H1 (cell line): ENCODE data around the gene DIP2C. TPM values are rescaled to one million over a fixed set of nuclear protein-coding genes. Genes with fewer than 3 reads are reported as not detected.

Source experiments
- CTCF ChIA-PET: fragments of 300-600 bp; sonication (Branson Sonifier 250); formaldehyde crosslinking; loops from one replicate; lab custom pipeline; 2021; ENCODE audit not compliant: partially characterized antibody; lab: Charles Lee
- POLR2A ChIA-PET: fragments of 300-600 bp; sonication (Branson Sonifier 250); formaldehyde crosslinking; loops from one replicate; lab custom pipeline; 2021; ENCODE audit warnings: inconsistent platforms; ENCODE audit not compliant: partially characterized antibody; lab: Charles Lee
- DNase-seq, 2 experiments: peaks; one replicate each; pipeline versions ENCODE4 v3.0.0 to v3.0.0-alpha.2; 2010 to 2022; ENCODE audit warnings: low spot score in 2 of 2, low read depth in 1 of 2, mixed read lengths in 1 of 2
- FAIRE-seq: peaks from 2 replicates; lab custom pipeline; 2011; peaks lifted over from hg19 to GRCh38; lab: Jason Lieb, UNC
- H2AFZ ChIP-seq: 2 replicates; pipeline ENCODE4 v1.8.1; 2012; ENCODE audit warnings: low read length, inconsistent platforms
- H2AK5ac ChIP-seq: 2 replicates; pipeline ENCODE4 v1.6.1; 2013; ENCODE audit warnings: low read depth, low read length
- H2BK120ac ChIP-seq: replicated peaks from 2 replicates; pipeline ENCODE3; 2013; ENCODE audit warnings: low read depth, low read length, inconsistent platforms
- H2BK12ac ChIP-seq: 2 replicates; pipeline ENCODE4 v1.6.1; 2013; ENCODE audit warnings: low read depth, low read length
- H2BK15ac ChIP-seq: 2 replicates; pipeline ENCODE4 v1.6.1; 2013; ENCODE audit warnings: low read length
- H2BK20ac ChIP-seq: 2 replicates; pipeline ENCODE4 v1.6.1; 2013; ENCODE audit warnings: low read length
- H2BK5ac ChIP-seq: 2 replicates; pipeline ENCODE4 v1.6.1; 2013; ENCODE audit warnings: low read depth, low read length
- H3K14ac ChIP-seq: 2 replicates; pipeline ENCODE4 v1.6.1; 2013; ENCODE audit warnings: inconsistent platforms; ENCODE audit not compliant: insufficient read length
- H3K18ac ChIP-seq: 2 replicates; pipeline ENCODE4 v1.6.1; 2013; ENCODE audit warnings: low read length; ENCODE audit errors: extremely low read depth
- H3K23ac ChIP-seq: 2 replicates; pipeline ENCODE4 v1.6.1; 2013; ENCODE audit warnings: inconsistent platforms; ENCODE audit not compliant: insufficient read length
- H3K23me2 ChIP-seq: 2 replicates; pipeline ENCODE4 v1.6.1; 2013; ENCODE audit warnings: low read depth, low read length
- H3K27ac ChIP-seq: 2 replicates; pipeline ENCODE4 v1.6.1; 2011; ENCODE audit warnings: low read depth, low read length, inconsistent platforms
- H3K27me3 ChIP-seq, 4 experiments: replicated peaks in 1 of 4; 1 replicate in 1 of 4; 2 replicates in 3 of 4; pipeline versions ENCODE4 v1.6.1 to v1.8.1; 2011 to 2013; ENCODE audit warnings: low read length in 3 of 4, mild to moderate bottlenecking in 3 of 4, inconsistent platforms in 2 of 4, mixed read lengths in 2 of 4, moderate library complexity in 1 of 4; ENCODE audit not compliant: control insufficient read depth in 3 of 4, insufficient read depth in 3 of 4; ENCODE audit errors: extremely low read depth in 1 of 4
- H3K36me3 ChIP-seq, 4 experiments: 2 replicates each; pipeline versions ENCODE4 v1.6.1 to v1.8.1; 2011 to 2013; ENCODE audit warnings: mild to moderate bottlenecking in 4 of 4, low read length in 3 of 4, moderate library complexity in 2 of 4, control low read depth in 1 of 4, inconsistent platforms in 1 of 4; ENCODE audit not compliant: insufficient read depth in 4 of 4, control insufficient read depth in 2 of 4
- H3K4ac ChIP-seq: replicated peaks from 2 replicates; pipeline ENCODE3; 2013; ENCODE audit warnings: low read length, low read depth, mixed read lengths, inconsistent platforms; ENCODE audit not compliant: insufficient read length
- H3K4me1 ChIP-seq, 4 experiments: replicated peaks in 1 of 4; 1 replicate in 1 of 4; 2 replicates in 3 of 4; pipeline versions ENCODE4 v1.6.1 to v1.8.1; 2011 to 2013; ENCODE audit warnings: low read length in 3 of 4, inconsistent platforms in 2 of 4, mixed read lengths in 1 of 4; ENCODE audit not compliant: insufficient read depth in 4 of 4, control insufficient read depth in 3 of 4
- H3K4me2 ChIP-seq, 2 experiments: 2 replicates each; pipeline versions ENCODE4 v1.6.1 to v1.8.1; 2011 to 2013; ENCODE audit warnings: low read depth in 2 of 2, low read length in 2 of 2, control low read depth in 1 of 2, inconsistent platforms in 1 of 2, mild to moderate bottlenecking in 1 of 2; ENCODE audit not compliant: insufficient read depth in 1 of 2
- H3K4me3 ChIP-seq, 4 experiments: fragments of 200-600, 300-600 bp in 1 of 4; sonication (generic), shearing (Covaris generic), sonication (Bioruptor Twin) in 1 of 4; 2 replicates each; pipeline versions ENCODE4 v1.5.1 to v1.8.1; 2011 to 2016; ENCODE audit warnings: low read length in 4 of 4, low read depth in 3 of 4, control low read depth in 2 of 4, inconsistent platforms in 2 of 4, mild to moderate bottlenecking in 2 of 4, mixed read lengths in 1 of 4, moderate library complexity in 1 of 4; ENCODE audit not compliant: insufficient read depth in 2 of 4; ENCODE audit errors: extremely low read depth in 1 of 4
- H3K56ac ChIP-seq: replicated peaks from 2 replicates; pipeline ENCODE3; 2013; ENCODE audit warnings: low read depth, mild to moderate bottlenecking, mixed read lengths, low read length, inconsistent platforms; ENCODE audit not compliant: insufficient read length
- H3K79me1 ChIP-seq: 2 replicates; pipeline ENCODE4 v1.6.1; 2013; ENCODE audit warnings: low read depth, low read length, control low read depth
- H3K79me2 ChIP-seq, 2 experiments: 2 replicates each; pipeline versions ENCODE4 v1.6.1 to v1.8.1; 2012 to 2013; ENCODE audit warnings: low read length in 2 of 2, mild to moderate bottlenecking in 2 of 2, inconsistent platforms in 1 of 2; ENCODE audit not compliant: insufficient read depth in 2 of 2, control insufficient read depth in 1 of 2
- H3K9ac ChIP-seq, 4 experiments: replicated peaks in 1 of 4; 1 replicate in 1 of 4; 2 replicates in 3 of 4; pipeline versions ENCODE4 v1.6.1 to v1.8.1; 2011 to 2013; ENCODE audit warnings: low read depth in 3 of 4, low read length in 3 of 4, control low read depth in 2 of 4, mild to moderate bottlenecking in 2 of 4, moderate library complexity in 2 of 4, inconsistent platforms in 1 of 4; ENCODE audit errors: extremely low read depth in 1 of 4
- H3K9me3 ChIP-seq, 2 experiments: 2 replicates each; pipeline versions ENCODE4 v1.6.1 to v1.8.1; 2012 to 2013; ENCODE audit warnings: mild to moderate bottlenecking in 2 of 2, moderate library complexity in 2 of 2, control low read depth in 1 of 2, inconsistent platforms in 1 of 2, low read depth in 1 of 2, low read length in 1 of 2, mixed read lengths in 1 of 2; ENCODE audit not compliant: insufficient read depth in 2 of 2
- H4K20me1 ChIP-seq, 2 experiments: replicated peaks in 1 of 2; 2 replicates each; pipeline versions ENCODE3 to v1.8.1; 2011 to 2013; ENCODE audit warnings: inconsistent platforms in 2 of 2, low read length in 2 of 2, mild to moderate bottlenecking in 1 of 2; ENCODE audit not compliant: insufficient read depth in 2 of 2, control insufficient read depth in 1 of 2
- H4K5ac ChIP-seq: 2 replicates; pipeline ENCODE4 v1.6.1; 2013; ENCODE audit warnings: low read length, low read depth, mixed read lengths, inconsistent platforms; ENCODE audit not compliant: insufficient read length
- H4K8ac ChIP-seq: 2 replicates; pipeline ENCODE4 v1.8.0; 2013; ENCODE audit warnings: mild to moderate bottlenecking, moderate library complexity, low read length, inconsistent platforms; ENCODE audit not compliant: insufficient read depth; ENCODE audit errors: extremely low read depth
- H4K91ac ChIP-seq: replicated peaks from 2 replicates; pipeline ENCODE3; 2013; ENCODE audit warnings: low read length, mixed read lengths, inconsistent platforms; ENCODE audit not compliant: insufficient read length
- BACH1 ChIP-seq: IDR thresholded peaks from 2 replicates; pipeline ENCODE4 v1.6.1; 2012; ENCODE audit warnings: low read length, improper control_type of control experiment
- CBX8 ChIP-seq: fragments of 300-800, 300-1000 bp; sonication (generic); IDR thresholded peaks from 2 replicates; pipeline ENCODE4 v1.7.1; 2016; ENCODE audit warnings: low read depth, low read length, borderline replicate concordance
- CEBPB ChIP-seq: IDR thresholded peaks from 2 replicates; pipeline ENCODE4 v1.6.1; 2012; ENCODE audit warnings: low read depth, low read length
- EP300 ChIP-seq, 2 experiments: IDR thresholded peaks; 1 replicate in 1 of 2; 2 replicates in 1 of 2; pipeline ENCODE4 v1.6.1; 2011 to 2012; ENCODE audit warnings: low read depth in 2 of 2, low read length in 2 of 2, mild to moderate bottlenecking in 2 of 2, borderline replicate concordance in 1 of 2, inconsistent platforms in 1 of 2, moderate library complexity in 1 of 2
- NRF1 ChIP-seq: IDR thresholded peaks from 2 replicates; pipeline ENCODE4 v1.6.1; 2011; ENCODE audit warnings: mild to moderate bottlenecking, low read depth, low read length, improper control_type of control experiment
- POU5F1 ChIP-seq: IDR thresholded peaks from 2 replicates; pipeline ENCODE4 v1.6.1; 2011; ENCODE audit warnings: low read depth, mild to moderate bottlenecking, low read length, moderate library complexity
- SIRT6 ChIP-seq: IDR thresholded peaks from one replicate; pipeline ENCODE4 v1.7.1; 2012; ENCODE audit warnings: low read length, inconsistent platforms
- SRF ChIP-seq: IDR thresholded peaks from 2 replicates; pipeline ENCODE4 v1.6.1; 2011; ENCODE audit warnings: mild to moderate bottlenecking, low read depth, low read length, moderate library complexity
- TCF12 ChIP-seq: IDR thresholded peaks from 2 replicates; pipeline ENCODE4 v1.6.1; 2011; ENCODE audit warnings: low read depth, mild to moderate bottlenecking, low read length
- WGBS, 2 experiments: shearing (Covaris generic) in 1 of 2; methylation state at CpG; one replicate each; pipeline versions ENCODE4 v1.1.6 to v1.1.7; 2013 to 2015; ENCODE audit warnings: low lambda C conversion rate in 2 of 2, mixed read lengths in 2 of 2, inconsistent platforms in 1 of 2, low coverage in 1 of 2, missing lambda C conversion rate in 1 of 2; ENCODE audit not compliant: insufficient replicate concordance in 2 of 2, insufficient coverage in 1 of 2, insufficient read length in 1 of 2; ENCODE audit errors: extremely low coverage in 1 of 2, missing lambda C conversion rate in 1 of 2; 5-methylcytosine and 5-hydroxymethylcytosine counted together
- polyA plus RNA-seq, 7 experiments: library from polyadenylated mRNA; depleted of rRNA in 3 of 7; stranded (reverse) in 5 of 7; unstranded in 2 of 7; fragments of >200 nt in 5 of 7; fragments of 200-250 nt in 2 of 7; gene quantifications; 1 replicate in 5 of 7; 2 replicates in 1 of 7; 4 replicates in 1 of 7; pipeline versions ENCODE4 v1.2.1 to v1.2.3, GENCODE V29; 2011 to 2013; ENCODE audit warnings: missing spikeins in 2 of 7, mixed read lengths in 2 of 7
- total RNA-seq: library from RNA; stranded (reverse); fragmentation: NEBNext Ultra II Directional; extraction: Animal tissue kit (Norgen Biotek cat#: 25700); gene quantifications from 2 replicates; pipeline ENCODE4 v1.2.1, GENCODE V29; 2021
- TF ChIP-seq, protein P1 (sequence below): IDR thresholded peaks from 2 replicates; pipeline ENCODE4 v1.6.1; 2011; ENCODE audit warnings: low read depth, mild to moderate bottlenecking, low read length; ENCODE audit not compliant: insufficient read depth
- TF ChIP-seq, protein P2 (sequence below), 3 experiments: IDR thresholded peaks; 1 replicate in 2 of 3; 2 replicates in 1 of 3; pipeline versions ENCODE4 v1.5.1 to v1.6.1; 2011; ENCODE audit warnings: low read length in 3 of 3, mild to moderate bottlenecking in 3 of 3, inconsistent platforms in 2 of 3, low read depth in 1 of 3, moderate library complexity in 1 of 3; ENCODE audit not compliant: insufficient read depth in 1 of 3; ENCODE audit errors: control extremely low read depth in 1 of 3

Gene DIP2C
- total and polyA plus RNA-seq, 2 of the 8 experiments (the other 6 are each of a cell fraction or from before 2014, with no cell fraction given), result 3.8 to 9.3 TPM

DNA sequence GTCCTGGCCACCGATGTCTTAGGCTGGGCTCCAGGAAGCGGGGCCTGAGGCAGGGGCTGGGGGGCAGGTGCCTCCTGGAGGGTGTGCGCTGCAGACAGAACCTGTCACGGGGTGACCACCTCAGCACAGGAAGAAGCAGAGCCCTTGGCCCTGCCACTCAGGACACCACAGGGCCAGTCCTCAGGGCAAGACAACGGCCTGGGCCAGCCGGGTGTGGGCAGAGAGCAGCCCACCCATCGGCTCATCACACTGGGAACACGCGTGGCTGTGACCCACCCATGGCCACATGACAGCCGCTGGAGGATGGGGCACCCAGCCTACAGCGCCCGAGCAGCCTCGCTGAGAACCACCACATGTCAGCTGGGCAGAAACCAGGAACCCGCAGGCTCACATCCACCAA, 5.9 kb upstream of the DIP2C start:
- H2AK5ac ChIP-seq, result no peak overlapping the region
- H3K18ac ChIP-seq, result no peak overlapping the region
- no peak overlapping the region for H3K23ac ChIP-seq
- H3K14ac ChIP-seq, result no peak overlapping the region
- H3K79me2 ChIP-seq, result no peaks in the 10 kb centered on the region
- no peak overlapping the region for H3K4me2 ChIP-seq
- no peak overlapping the region for H4K8ac ChIP-seq
- peaks cover under 1% of the 10 kb centered on the region; the same call in 1 of the 2 replicates for H3K79me1 ChIP-seq
- ChIA-PET CTCF (interaction anchor here (0.7 to 2.3 kb wide), 5 partner anchors 10 to 184 kb away, joined by 3 to 9 read pairs (median 4); no protein-coding TSS in a partner anchor), POLR2A (no interaction called here)
- no peaks in the 10 kb centered on the region for H3K36me3 ChIP-seq
- H2BK120ac ChIP-seq, result no peak overlapping the region
- FAIRE-seq (no peak), DNase-seq (no peak)
- no peak overlapping the region for H3K27ac ChIP-seq
- WGBS, 2 experiments, result 91% methylated on average over 14 of the region's 14 CpGs; no CpG with 5 or more reads in 1 of the 2 experiments
- peaks cover 0 to 11% (median 3%) of the 10 kb centered on the region in 4 experiments; a peak in 3 of 7 replicates for H3K27me3 ChIP-seq
- H2BK20ac ChIP-seq, result no peak overlapping the region
- no peak overlapping the region for H2BK5ac ChIP-seq
- no peak overlapping the region for H2AFZ ChIP-seq
- no peak overlapping the region for H3K4ac ChIP-seq
- H3K9me3 ChIP-seq, result no peaks in the 10 kb centered on the region
- H2BK12ac ChIP-seq, result no peak overlapping the region
- peaks cover 0 to under 1% (median 0%) of the 10 kb centered on the region in 4 experiments; a peak in 1 of 7 replicates for H3K4me1 ChIP-seq
- H3K9ac ChIP-seq, result no peak overlapping the region
- H4K20me1 ChIP-seq, result peaks cover 0 to 4% of the 10 kb centered on the region in 2 experiments
- no peak overlapping the region for H3K4me3 ChIP-seq
- H3K23me2 ChIP-seq, result no peaks in the 10 kb centered on the region
- H4K5ac ChIP-seq, result no peak overlapping the region
- no peak overlapping the region for H2BK15ac ChIP-seq
- H4K91ac ChIP-seq, result no peak overlapping the region
- no peak overlapping the region for H3K56ac ChIP-seq
- TF ChIP-seq TCF12, result no peak
- TF ChIP-seq CEBPB, result no peak
- TF ChIP-seq EP300 (IDR thresholded peaks at IDR 0.05; ENCODE audit: borderline replicate concordance in 1 of 2, low read depth in 2 of 2, low read length in 2 of 2), result no peak
- no peak for TF ChIP-seq CBX8
- no peak for TF ChIP-seq BACH1
- no peak for TF ChIP-seq NRF1
- TF ChIP-seq POU5F1, result no peak
- no peak for TF ChIP-seq SIRT6
- TF ChIP-seq, protein P1, sequence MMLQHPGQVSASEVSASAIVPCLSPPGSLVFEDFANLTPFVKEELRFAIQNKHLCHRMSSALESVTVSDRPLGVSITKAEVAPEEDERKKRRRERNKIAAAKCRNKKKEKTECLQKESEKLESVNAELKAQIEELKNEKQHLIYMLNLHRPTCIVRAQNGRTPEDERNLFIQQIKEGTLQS, result no peak
- TF ChIP-seq SRF, result no peak
- TF ChIP-seq, protein P2, sequence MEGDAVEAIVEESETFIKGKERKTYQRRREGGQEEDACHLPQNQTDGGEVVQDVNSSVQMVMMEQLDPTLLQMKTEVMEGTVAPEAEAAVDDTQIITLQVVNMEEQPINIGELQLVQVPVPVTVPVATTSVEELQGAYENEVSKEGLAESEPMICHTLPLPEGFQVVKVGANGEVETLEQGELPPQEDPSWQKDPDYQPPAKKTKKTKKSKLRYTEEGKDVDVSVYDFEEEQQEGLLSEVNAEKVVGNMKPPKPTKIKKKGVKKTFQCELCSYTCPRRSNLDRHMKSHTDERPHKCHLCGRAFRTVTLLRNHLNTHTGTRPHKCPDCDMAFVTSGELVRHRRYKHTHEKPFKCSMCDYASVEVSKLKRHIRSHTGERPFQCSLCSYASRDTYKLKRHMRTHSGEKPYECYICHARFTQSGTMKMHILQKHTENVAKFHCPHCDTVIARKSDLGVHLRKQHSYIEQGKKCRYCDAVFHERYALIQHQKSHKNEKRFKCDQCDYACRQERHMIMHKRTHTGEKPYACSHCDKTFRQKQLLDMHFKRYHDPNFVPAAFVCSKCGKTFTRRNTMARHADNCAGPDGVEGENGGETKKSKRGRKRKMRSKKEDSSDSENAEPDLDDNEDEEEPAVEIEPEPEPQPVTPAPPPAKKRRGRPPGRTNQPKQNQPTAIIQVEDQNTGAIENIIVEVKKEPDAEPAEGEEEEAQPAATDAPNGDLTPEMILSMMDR (IDR thresholded peaks at IDR 0.05; ENCODE audit: control extremely low read depth in 1 of 3, insufficient read depth in 1 of 3, low read depth in 1 of 3, low read length in 3 of 3), result no peak
